Natural killer cell treated with Interleukin-12 subunit alpha and Interleukin-12 subunit beta and Interleukin-15 and Interleukin-18, amount 100 ng/mL, for 72 hours (primary cell): ENCODE measurements around the gene PYGB. TPM values are rescaled to one million over a fixed set of nuclear protein-coding genes. Genes with fewer than 3 reads are reported as not detected.

Experiments used
- ATAC-seq, 2 donors: fragments of 150-1000 bp; cut with Tn5 transposase in 1 of 2; sonication (Bioruptor Pico), chemical (Tn5 transposase) in 1 of 2; 2 replicates each; pipeline ENCODE4 v1.10.0; 2021
- DNase-seq: peaks from one replicate; pipeline ENCODE4 v3.0.0; 2022; ENCODE audit warnings: low spot score
- H3K27ac Mint-ChIP-seq, 2 donors: 1 replicate in 1 of 2; 2 replicates in 1 of 2; pipeline ENCODE4 v1.8.0; 2022; ENCODE audit warnings: mixed read lengths in 2 of 2, mild to moderate bottlenecking in 1 of 2, moderate library complexity in 1 of 2
- H3K27me3 Mint-ChIP-seq, 2 donors: 1 replicate in 1 of 2; 2 replicates in 1 of 2; pipeline ENCODE4 v1.8.0; 2022; ENCODE audit warnings: mixed read lengths in 2 of 2
- H3K36me3 Mint-ChIP-seq: one replicate; pipeline ENCODE4 v1.8.0; 2022; ENCODE audit warnings: mixed read lengths
- H3K4me1 Mint-ChIP-seq, 2 donors: 1 replicate in 1 of 2; 2 replicates in 1 of 2; pipeline ENCODE4 v1.8.0; 2022; ENCODE audit warnings: low read depth in 2 of 2, mixed read lengths in 2 of 2, mild to moderate bottlenecking in 1 of 2
- H3K4me3 Mint-ChIP-seq: one replicate; pipeline ENCODE4 v1.8.0; 2022; ENCODE audit warnings: mixed read lengths
- H3K9me3 Mint-ChIP-seq: 2 replicates; pipeline ENCODE4 v1.8.0; 2022; ENCODE audit warnings: mixed read lengths
- total RNA-seq, 2 donors: library from RNA; stranded (reverse); gene quantifications; one replicate each; pipeline ENCODE4 v1.2.3, GENCODE V29; 2022

PYGB gene
- total RNA-seq, 2 donors from 2014 or later: 35.9 to 40.4 TPM

- H3K27ac Mint-ChIP-seq: no peak overlapping the region
- H3K36me3 Mint-ChIP-seq: no peaks in the 10 kb centered on the region
- no peak for DNase-seq
- H3K4me1 Mint-ChIP-seq: peaks cover 21 to 23% of the 10 kb centered on the region in 2 donors
- no peak for ATAC-seq
- no peaks in the 10 kb centered on the region for H3K9me3 Mint-ChIP-seq
- H3K27me3 Mint-ChIP-seq: no peaks in the 10 kb centered on the region
- H3K4me3 Mint-ChIP-seq: no peak overlapping the region
These were observed 92.5 kb downstream of the PYGB start for GRCh38 chr20:25340380-25340779.

GRCh38 chr20:25341716-25342680, 94.1 kb downstream of the PYGB start:
- no peak overlapping the region for H3K27ac Mint-ChIP-seq
- H3K27me3 Mint-ChIP-seq: no peaks in the 10 kb centered on the region
- no peaks in the 10 kb centered on the region for H3K36me3 Mint-ChIP-seq
- no peak for ATAC-seq
- no peak for DNase-seq
- no peaks in the 10 kb centered on the region for H3K9me3 Mint-ChIP-seq
- H3K4me1 Mint-ChIP-seq: peaks cover 32 to 38% of the 10 kb centered on the region in 2 donors
- H3K4me3 Mint-ChIP-seq: no peak overlapping the region

DNA sequence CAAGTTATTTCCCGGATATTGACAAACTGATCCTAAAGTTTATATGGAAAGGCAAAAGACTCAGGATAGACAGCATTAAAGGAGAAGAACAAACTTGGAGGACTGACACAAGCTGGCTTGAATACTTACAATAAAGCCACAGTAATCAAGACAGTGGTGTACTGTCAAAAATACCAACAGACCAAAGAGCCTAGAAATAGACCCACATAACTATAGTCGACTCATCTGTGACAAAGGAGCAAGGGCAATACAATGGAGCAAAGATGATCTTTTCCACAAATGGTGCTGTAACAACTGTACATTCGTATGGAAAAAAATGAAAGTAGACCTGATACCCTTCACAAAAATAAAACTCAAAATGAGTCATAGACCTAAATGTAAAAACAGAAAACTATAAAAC, 96.7 kb downstream of the PYGB start:
- no peaks in the 10 kb centered on the region for H3K9me3 Mint-ChIP-seq
- DNase-seq (no peak), ATAC-seq (no peak)
- H3K36me3 Mint-ChIP-seq: no peaks in the 10 kb centered on the region
- peaks cover 32 to 33% of the 10 kb centered on the region in 2 donors for H3K4me1 Mint-ChIP-seq
- H3K4me3 Mint-ChIP-seq: no peak overlapping the region
- no peaks in the 10 kb centered on the region for H3K27me3 Mint-ChIP-seq
- peak overlapping the region in 1 of 2 donors; percentile 51 for H3K27ac Mint-ChIP-seq

- Mint-ChIP-seq H3K27me3 (no peaks in the 10 kb centered on the region), H3K36me3 (no peaks in the 10 kb centered on the region), H3K27ac (no peak overlapping the region), H3K4me1 (peaks cover 28 to 33% of the 10 kb centered on the region in 2 donors), H3K4me3 (no peak overlapping the region), H3K9me3 (no peaks in the 10 kb centered on the region)
- no peak for DNase-seq
- ATAC-seq: no peak
These were observed 97.8 kb downstream of the PYGB start for GRCh38 chr20:25345721-25346120.

GRCh38 chr20:25346349-25346748, 98.5 kb downstream of the PYGB start:
- H3K4me3 Mint-ChIP-seq: peak overlapping the region; percentile 38
- H3K27ac Mint-ChIP-seq: peak overlapping the region in 1 of 2 donors; percentile 74
- H3K27me3 Mint-ChIP-seq: no peaks in the 10 kb centered on the region
- no peaks in the 10 kb centered on the region for H3K36me3 Mint-ChIP-seq
- no peaks in the 10 kb centered on the region for H3K9me3 Mint-ChIP-seq
- H3K4me1 Mint-ChIP-seq: peaks cover 33% of the 10 kb centered on the region in 2 donors
- DNase-seq (peak; percentile 73), ATAC-seq (peak; percentile 84)

Other genes with a start within 250 kb of the PYGB start
- gene ACSS1, start 189.9 kb upstream of the PYGB start, total RNA-seq: 1 to 10 TPM; 5.8 to 7.6 TPM
- not detected for gene VSX1, start 165.9 kb upstream of the PYGB start, total RNA-seq
- gene ENTPD6, start 52.4 kb upstream of the PYGB start, total RNA-seq: 10 to 100 TPM; 24.9 to 58.7 TPM
- 10 to 100 TPM; 33.1 to 47.3 TPM for gene ABHD12, start 142.8 kb downstream of the PYGB start, total RNA-seq
- 10 to 100 TPM; 17.6 to 36.7 TPM for gene GINS1, start 159.6 kb downstream of the PYGB start, total RNA-seq